HG02938 (cell line): ENCODE data around the gene HOXC4.

ENCODE experiments used
- ATAC-seq: cut with Tn5 transposase; IDR thresholded peaks from one replicate; pipeline ENCODE4 v1.9.1; 2021; ENCODE audit warnings: mild to moderate bottlenecking, moderate library complexity; ENCODE audit not compliant: unreplicated experiment

The HOXC4 gene

GRCh38 chr12:54027442-54027786 is 26.2 kb upstream of the HOXC4 start:
- no peak for ATAC-seq

- ATAC-seq = no peak
Observed at GRCh38 chr12:54028314-54029201, 25.1 kb upstream of the HOXC4 start, which contains the start of gene HOXC6. Gene HOXC6, plus strand, starts transcription at chr12:54028440. Its CDS starts 82 bp downstream, at chr12:54028522.

- ATAC-seq = no peak
Observed at GRCh38 chr12:54029529-54030441, 23.9 kb upstream of the HOXC4 start.

GRCh38 chr12:54030442-54030801 is 23.2 kb upstream of the HOXC4 start:
- ATAC-seq = no peak

- no peak for ATAC-seq
Observed at GRCh38 chr12:54030889-54031471, 22.7 kb upstream of the HOXC4 start.

- ATAC-seq = no peak
Observed at GRCh38 chr12:54031480-54031879, 22.2 kb upstream of the HOXC4 start.

- ATAC-seq = no peak
Observed at GRCh38 chr12:54032086-54032619, 21.5 kb upstream of the HOXC4 start.

GRCh38 chr12:54032627-54033100 is 21.0 kb upstream of the HOXC4 start, which contains the start of gene HOXC5:
Gene HOXC5, plus strand, starts transcription at chr12:54033050. Its CDS starts 73 bp downstream, at chr12:54033123.
- ATAC-seq = no peak

GRCh38 chr12:54033106-54033979 is 20.3 kb upstream of the HOXC4 start:
- no peak for ATAC-seq

GRCh38 chr12:54033980-54034784 is 19.5 kb upstream of the HOXC4 start:
- ATAC-seq = no peak

GRCh38 chr12:54034785-54035310 is 18.8 kb upstream of the HOXC4 start:
- no peak for ATAC-seq

- no peak for ATAC-seq
Observed at GRCh38 chr12:54035568-54036264, 17.9 kb upstream of the HOXC4 start.

GRCh38 chr12:54036620-54037359 is 16.8 kb upstream of the HOXC4 start:
- ATAC-seq = no peak

- no peak for ATAC-seq
Observed at GRCh38 chr12:54037360-54038283, 16.0 kb upstream of the HOXC4 start.

- ATAC-seq = no peak
Observed at GRCh38 chr12:54038284-54038870, 15.3 kb upstream of the HOXC4 start.

GRCh38 chr12:54038871-54039414 is 14.7 kb upstream of the HOXC4 start:
- no peak for ATAC-seq
